H9 (cell line): ENCODE data around the gene OR52I2. TPM values are rescaled to one million over a fixed set of nuclear protein-coding genes. Genes with fewer than 3 reads are reported as not detected.

Source experiments
- DNase-seq: peaks from one replicate; pipeline ENCODE4 v3.0.0-alpha.2; 2017
- H2AFZ ChIP-seq: one replicate; pipeline ENCODE4 v1.6.1; 2013; ENCODE audit warnings: mild to moderate bottlenecking, low read length, control low read depth, moderate library complexity
- H2AK5ac ChIP-seq: 2 replicates; pipeline ENCODE4 v1.6.1; 2013; ENCODE audit warnings: low read length, control low read depth, mixed read lengths; ENCODE audit not compliant: insufficient read length
- H2BK120ac ChIP-seq: one replicate; pipeline ENCODE4 v1.6.1; 2013; ENCODE audit warnings: low read depth, mild to moderate bottlenecking, low read length, control low read depth, inconsistent platforms; ENCODE audit not compliant: poor library complexity, severe bottlenecking
- H2BK12ac ChIP-seq: 2 replicates; pipeline ENCODE4 v1.6.1; 2013; ENCODE audit warnings: low read length, control low read depth, mixed read lengths, low read depth; ENCODE audit not compliant: insufficient read length
- H2BK15ac ChIP-seq: 2 replicates; pipeline ENCODE4 v1.6.1; 2013; ENCODE audit warnings: low read depth, low read length, control low read depth
- H2BK20ac ChIP-seq: one replicate; pipeline ENCODE4 v1.6.1; 2013; ENCODE audit warnings: low read depth, mild to moderate bottlenecking, low read length, control low read depth, inconsistent platforms; ENCODE audit not compliant: poor library complexity, severe bottlenecking
- H2BK5ac ChIP-seq: 2 replicates; pipeline ENCODE4 v1.6.1; 2013; ENCODE audit warnings: low read length, control low read depth, mixed read lengths; ENCODE audit not compliant: insufficient read length
- H3K14ac ChIP-seq: 2 replicates; pipeline ENCODE4 v1.6.1; 2013; ENCODE audit warnings: low read length, control low read depth; ENCODE audit not compliant: insufficient read depth
- H3K18ac ChIP-seq: 2 replicates; pipeline ENCODE4 v1.6.1; 2013; ENCODE audit warnings: low read depth, mild to moderate bottlenecking, mixed read lengths, low read length, control low read depth; ENCODE audit not compliant: insufficient read length
- H3K23ac ChIP-seq: 2 replicates; pipeline ENCODE4 v1.6.1; 2013; ENCODE audit warnings: low read length, control low read depth, mixed read lengths, low read depth; ENCODE audit not compliant: insufficient read length
- H3K23me2 ChIP-seq: 2 replicates; pipeline ENCODE4 v1.6.1; 2013; ENCODE audit warnings: low read depth, mild to moderate bottlenecking, mixed read lengths, low read length, control low read depth; ENCODE audit not compliant: insufficient read length, poor library complexity, severe bottlenecking
- H3K27ac ChIP-seq: 2 replicates; pipeline ENCODE4 v1.5.1; 2013; ENCODE audit warnings: low read length, control low read depth, mixed read lengths, low read depth; ENCODE audit not compliant: insufficient read length
- H3K27me3 ChIP-seq: 2 replicates; pipeline ENCODE4 v1.6.1; 2013; ENCODE audit warnings: low read length, control low read depth, inconsistent platforms; ENCODE audit not compliant: insufficient read depth
- H3K4ac ChIP-seq: 2 replicates; pipeline ENCODE4 v1.6.1; 2013; ENCODE audit warnings: low read depth, mild to moderate bottlenecking, control low read depth, inconsistent platforms, low read length, moderate library complexity
- H3K4me1 ChIP-seq: 2 replicates; pipeline ENCODE4 v1.6.1; 2013; ENCODE audit warnings: low read length, control low read depth, inconsistent platforms; ENCODE audit not compliant: insufficient read depth
- H3K4me2 ChIP-seq: 2 replicates; pipeline ENCODE4 v1.6.1; 2013; ENCODE audit warnings: low read length, control low read depth, mixed read lengths; ENCODE audit not compliant: insufficient read length, insufficient read depth
- H3K56ac ChIP-seq: 2 replicates; pipeline ENCODE4 v1.6.1; 2013; ENCODE audit warnings: low read depth, mild to moderate bottlenecking, mixed read lengths, low read length, control low read depth; ENCODE audit not compliant: insufficient read length
- H3K79me1 ChIP-seq: 2 replicates; pipeline ENCODE4 v1.6.1; 2013; ENCODE audit warnings: low read depth, mild to moderate bottlenecking, moderate library complexity, low read length, control low read depth, inconsistent platforms; ENCODE audit not compliant: insufficient read depth, poor library complexity, severe bottlenecking
- H3K79me2 ChIP-seq: 2 replicates; pipeline ENCODE4 v1.6.1; 2013; ENCODE audit warnings: low read length, control low read depth, inconsistent platforms; ENCODE audit not compliant: insufficient read depth
- H3K9ac ChIP-seq: 2 replicates; pipeline ENCODE4 v1.6.1; 2013; ENCODE audit warnings: low read length, control low read depth, mixed read lengths; ENCODE audit not compliant: insufficient read length; ENCODE audit errors: extremely low read depth
- H3K9me3 ChIP-seq: one replicate; pipeline ENCODE4 v1.6.1; 2013; ENCODE audit warnings: low read depth, low read length, inconsistent platforms; ENCODE audit not compliant: control insufficient read depth
- H3T11ph ChIP-seq: one replicate; pipeline ENCODE4 v1.6.1; 2013; ENCODE audit warnings: mild to moderate bottlenecking, low read length, control low read depth, inconsistent platforms
- H4K20me1 ChIP-seq: one replicate; pipeline ENCODE4 v1.6.1; 2013; ENCODE audit not compliant: control insufficient read depth, insufficient read length, insufficient read depth
- H4K5ac ChIP-seq: 2 replicates; pipeline ENCODE4 v1.6.1; 2013; ENCODE audit warnings: low read depth, mild to moderate bottlenecking, mixed read lengths, low read length, control low read depth; ENCODE audit not compliant: insufficient read length
- H4K8ac ChIP-seq: replicated peaks from 2 replicates; pipeline ENCODE4 v1.6.1; 2013; ENCODE audit warnings: low read length, control low read depth, mixed read lengths, low read depth; ENCODE audit not compliant: insufficient read length
- H4K91ac ChIP-seq: 2 replicates; pipeline ENCODE4 v1.6.1; 2013; ENCODE audit warnings: low read depth, mild to moderate bottlenecking, moderate library complexity, mixed read lengths, low read length, control low read depth; ENCODE audit not compliant: insufficient read length
- H3K27ac Mint-ChIP-seq, 3 experiments: 2 replicates in 2 of 3; 3 replicates in 1 of 3; pipeline ENCODE4 v1.8.0; 2020 to 2021; ENCODE audit warnings: mixed read lengths in 3 of 3, mild to moderate bottlenecking in 1 of 3, moderate library complexity in 1 of 3
- H3K27me3 Mint-ChIP-seq: 2 replicates; pipeline ENCODE4 v1.8.0; 2021; ENCODE audit warnings: low read depth, mild to moderate bottlenecking, moderate library complexity, mixed read lengths
- H3K36me3 Mint-ChIP-seq, 3 experiments: 2 replicates in 2 of 3; 3 replicates in 1 of 3; pipeline ENCODE4 v1.8.0; 2020 to 2021; ENCODE audit warnings: low read depth in 3 of 3, mixed read lengths in 3 of 3; ENCODE audit not compliant: insufficient read depth in 1 of 3
- H3K4me1 Mint-ChIP-seq, 2 experiments: 2 replicates each; pipeline ENCODE4 v1.8.0; 2020; ENCODE audit warnings: mixed read lengths in 2 of 2
- H3K4me3 Mint-ChIP-seq, 2 experiments: 2 replicates in 1 of 2; 3 replicates in 1 of 2; pipeline ENCODE4 v1.8.0; 2020 to 2021; ENCODE audit warnings: mild to moderate bottlenecking in 2 of 2, mixed read lengths in 2 of 2, moderate library complexity in 1 of 2
- H3K9me3 Mint-ChIP-seq, 2 experiments: 2 replicates in 1 of 2; 3 replicates in 1 of 2; pipeline ENCODE4 v1.8.0; 2020; ENCODE audit warnings: mild to moderate bottlenecking in 2 of 2, mixed read lengths in 2 of 2, moderate library complexity in 1 of 2
- CTCF ChIP-seq: fragments of 200-600 bp; sonication (generic); conservative IDR thresholded peaks from 3 replicates; pipeline ENCODE4 v1.8.0; 2021; ENCODE audit warnings: antibody characterized with exemption, mild to moderate bottlenecking
- WGBS: extraction: QIAGEN DNeasy Blood & Tissue Kit; methylation state at CpG from one replicate; pipeline ENCODE4 v1.1.7; 2013; ENCODE audit warnings: missing lambda C conversion rate, low lambda C conversion rate, mixed read lengths; ENCODE audit not compliant: insufficient read length; ENCODE audit errors: extremely low coverage; 5-methylcytosine and 5-hydroxymethylcytosine counted together
- total RNA-seq: library from RNA; stranded (reverse); gene quantifications from 2 replicates; pipeline ENCODE4 v1.2.1, GENCODE V29; 2021

OR52I2 gene
- total RNA-seq, 1 experiment from 2014 or later, result not detected

- no peak overlapping the region for H2BK15ac ChIP-seq
- no peak overlapping the region for H4K8ac ChIP-seq
- no peak overlapping the region for H3K9ac ChIP-seq
- H3K23me2 ChIP-seq, result no peaks in the 10 kb centered on the region
- no CpG with 5 or more reads among the region's 1 CpG for WGBS
- no peak overlapping the region for H3K23ac ChIP-seq
- no peaks in the 10 kb centered on the region for H3K79me1 ChIP-seq
- H2AFZ ChIP-seq, result no peak overlapping the region
- H3K14ac ChIP-seq, result no peak overlapping the region
- Mint-ChIP-seq H3K27ac (no peak overlapping the region), H3K9me3 (no peaks in the 10 kb centered on the region; a peak in 1 of 5 replicates), H3K4me1 (no peaks in the 10 kb centered on the region), H3K27me3 (peaks cover 9% of the 10 kb centered on the region; the same call in 1 of the 2 replicates), H3K4me3 (no peak overlapping the region), H3K36me3 (no peaks in the 10 kb centered on the region)
- no peak for TF ChIP-seq CTCF
- H3K27me3 ChIP-seq, result no peaks in the 10 kb centered on the region
- no peaks in the 10 kb centered on the region for H3K79me2 ChIP-seq
- no peak overlapping the region for H4K5ac ChIP-seq
- H3T11ph ChIP-seq, result no peak overlapping the region
- no peak overlapping the region for H3K4me2 ChIP-seq
- no peak overlapping the region for H2BK120ac ChIP-seq
- H2BK5ac ChIP-seq, result no peak overlapping the region
- no peak overlapping the region for H2AK5ac ChIP-seq
- no peak overlapping the region for H2BK12ac ChIP-seq
- H4K20me1 ChIP-seq, result no peaks in the 10 kb centered on the region
- no peak overlapping the region for H3K56ac ChIP-seq
- H3K18ac ChIP-seq, result no peak overlapping the region
- H3K9me3 ChIP-seq, result no peaks in the 10 kb centered on the region
- no peak overlapping the region for H2BK20ac ChIP-seq
- no peak for DNase-seq
- H3K27ac ChIP-seq, result no peak overlapping the region
- H3K4ac ChIP-seq, result no peak overlapping the region
- H3K4me1 ChIP-seq, result no peaks in the 10 kb centered on the region
- H4K91ac ChIP-seq, result no peak overlapping the region
Measured at GRCh38 chr11:4580124-4580523, 1.4 kb upstream of the OR52I2 start.
